Peyer's patch (tissue), 4 donors: ENCODE data around the gene C1orf116. TPM values are rescaled to one million over a fixed set of nuclear protein-coding genes. Genes with fewer than 3 reads are reported as not detected.

Source experiments
- DNase-seq, 3 donors: peaks; one replicate each; pipeline ENCODE4 v3.0.0-alpha.2; 2017 to 2019
- H3K27ac ChIP-seq, 4 donors: fragments of 200-600 bp; sonication (generic); one replicate each; pipeline ENCODE4 v1.5.1; 2016 to 2019
- H3K27me3 ChIP-seq, 2 donors: fragments of 200-600 bp; sonication (generic); one replicate each; pipeline ENCODE4 v1.5.1; 2019
- H3K36me3 ChIP-seq, 3 donors: fragments of 200-600 bp; sonication (generic); one replicate each; pipeline ENCODE4 v1.5.1; 2016 to 2019
- H3K4me1 ChIP-seq, 4 donors: fragments of 200-600 bp; sonication (generic); one replicate each; pipeline ENCODE4 v1.5.1; 2016 to 2019
- H3K4me3 ChIP-seq, 4 donors: fragments of 200-600 bp; sonication (generic); 1 replicate in 3 of 4; 2 replicates in 1 of 4; pipeline ENCODE4 v1.5.1; 2016 to 2019; ENCODE audit warnings: mild to moderate bottlenecking in 1 of 4
- H3K9me3 ChIP-seq, 4 donors: fragments of 200-600 bp; sonication (generic); one replicate each; pipeline ENCODE4 v1.5.1; 2016 to 2019; ENCODE audit warnings: mild to moderate bottlenecking in 1 of 4
- POLR2A ChIP-seq, 2 donors: fragments of 450-650 bp; IDR thresholded peaks; one replicate each; pipeline ENCODE4 v1.5.1; 2017; ENCODE audit warnings: antibody characterized with exemption in 2 of 2, mild to moderate bottlenecking in 2 of 2, moderate library complexity in 2 of 2
- total RNA-seq, 4 donors: library from RNA; depleted of rRNA; stranded (reverse); fragments of >200 nt; gene quantifications; one replicate each; pipeline ENCODE4 v1.1.0, GENCODE V29; 2016
- TF ChIP-seq, protein P1 (sequence below), 6 experiments: fragments of 450-650 bp in 4 of 6; fragments of 200-600 bp in 2 of 6; sonication (generic) in 1 of 6; IDR thresholded peaks; one replicate each; pipeline ENCODE4 v1.5.1; 2017 to 2019; ENCODE audit warnings: antibody characterized with exemption in 6 of 6, mild to moderate bottlenecking in 3 of 6, moderate library complexity in 1 of 6

Gene C1orf116
- total RNA-seq, 4 donors from 2014 or later = 4.1 to 72.3 (median 56.7) TPM

DNA sequence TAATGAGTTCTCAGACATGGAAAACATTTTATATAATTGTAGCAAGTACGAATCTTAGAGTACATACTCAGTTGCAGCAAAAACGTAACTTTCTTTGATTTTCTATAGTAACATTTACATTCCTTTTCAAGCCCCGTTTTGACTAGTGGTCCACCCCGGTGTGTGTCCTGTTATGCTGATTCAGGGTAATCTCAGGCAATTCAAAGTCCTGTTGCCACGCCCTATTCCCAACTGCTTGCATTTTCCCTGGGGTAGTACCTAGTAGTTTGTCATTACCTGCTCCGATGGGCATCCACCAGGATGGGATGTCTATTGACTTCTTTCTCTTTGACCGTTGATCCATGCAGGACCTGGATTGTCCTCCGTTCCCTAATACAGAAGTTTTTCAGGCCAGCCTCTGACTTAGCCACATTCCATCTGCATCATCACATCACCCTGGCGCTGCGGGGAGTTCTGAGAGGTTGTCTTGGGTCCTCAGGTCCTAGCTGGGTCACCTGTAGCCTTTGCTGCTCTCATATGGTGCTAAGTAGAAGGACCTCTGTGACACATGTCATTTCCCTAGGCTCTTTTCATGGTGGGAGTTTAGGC, 47.3 kb downstream of the C1orf116 start:
- H3K4me1 ChIP-seq = no peaks in the 10 kb centered on the region
- no peaks in the 10 kb centered on the region for H3K36me3 ChIP-seq
- H3K9me3 ChIP-seq = no peaks in the 10 kb centered on the region
- H3K27ac ChIP-seq = no peak overlapping the region
- DNase-seq = no peak
- TF ChIP-seq POLR2A (IDR thresholded peaks at IDR 0.05) = no peak
- TF ChIP-seq, protein P1, sequence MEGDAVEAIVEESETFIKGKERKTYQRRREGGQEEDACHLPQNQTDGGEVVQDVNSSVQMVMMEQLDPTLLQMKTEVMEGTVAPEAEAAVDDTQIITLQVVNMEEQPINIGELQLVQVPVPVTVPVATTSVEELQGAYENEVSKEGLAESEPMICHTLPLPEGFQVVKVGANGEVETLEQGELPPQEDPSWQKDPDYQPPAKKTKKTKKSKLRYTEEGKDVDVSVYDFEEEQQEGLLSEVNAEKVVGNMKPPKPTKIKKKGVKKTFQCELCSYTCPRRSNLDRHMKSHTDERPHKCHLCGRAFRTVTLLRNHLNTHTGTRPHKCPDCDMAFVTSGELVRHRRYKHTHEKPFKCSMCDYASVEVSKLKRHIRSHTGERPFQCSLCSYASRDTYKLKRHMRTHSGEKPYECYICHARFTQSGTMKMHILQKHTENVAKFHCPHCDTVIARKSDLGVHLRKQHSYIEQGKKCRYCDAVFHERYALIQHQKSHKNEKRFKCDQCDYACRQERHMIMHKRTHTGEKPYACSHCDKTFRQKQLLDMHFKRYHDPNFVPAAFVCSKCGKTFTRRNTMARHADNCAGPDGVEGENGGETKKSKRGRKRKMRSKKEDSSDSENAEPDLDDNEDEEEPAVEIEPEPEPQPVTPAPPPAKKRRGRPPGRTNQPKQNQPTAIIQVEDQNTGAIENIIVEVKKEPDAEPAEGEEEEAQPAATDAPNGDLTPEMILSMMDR (IDR thresholded peaks at IDR 0.05) = no peak
- no peaks in the 10 kb centered on the region for H3K27me3 ChIP-seq
- no peak overlapping the region for H3K4me3 ChIP-seq

DNA sequence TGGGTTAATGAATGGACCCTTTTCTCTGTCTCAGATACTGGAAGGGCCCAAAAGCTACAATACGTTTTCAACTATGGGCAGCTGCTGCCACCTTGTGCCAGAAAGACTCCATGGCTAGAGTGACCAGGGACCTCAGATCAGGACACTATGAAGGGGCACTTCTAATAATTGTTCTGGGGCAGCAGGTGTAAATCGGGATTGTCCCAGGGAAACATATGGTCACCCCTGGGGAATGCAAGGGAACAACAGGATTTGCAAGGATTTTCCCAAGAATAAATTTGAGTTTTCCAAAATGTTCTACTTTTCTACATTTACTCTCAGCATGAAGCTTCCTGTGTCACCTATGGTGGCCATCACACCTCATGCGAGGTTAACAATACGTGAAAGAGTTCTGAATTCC, 50.3 kb downstream of the C1orf116 start:
- Histone ChIP-seq H3K27me3 (no peaks in the 10 kb centered on the region), H3K4me1 (no peaks in the 10 kb centered on the region), H3K4me3 (no peak overlapping the region), H3K9me3 (no peaks in the 10 kb centered on the region), H3K36me3 (no peaks in the 10 kb centered on the region), H3K27ac (no peak overlapping the region)
- TF ChIP-seq, protein P1 (IDR thresholded peaks at IDR 0.05) = peak in 5 of 6 experiments; percentile 41 to 87 (median 86)
- no peak for TF ChIP-seq POLR2A (IDR thresholded peaks at IDR 0.05)
- peak in 2 of 3 donors; percentile 52 to 90 for DNase-seq

DNA sequence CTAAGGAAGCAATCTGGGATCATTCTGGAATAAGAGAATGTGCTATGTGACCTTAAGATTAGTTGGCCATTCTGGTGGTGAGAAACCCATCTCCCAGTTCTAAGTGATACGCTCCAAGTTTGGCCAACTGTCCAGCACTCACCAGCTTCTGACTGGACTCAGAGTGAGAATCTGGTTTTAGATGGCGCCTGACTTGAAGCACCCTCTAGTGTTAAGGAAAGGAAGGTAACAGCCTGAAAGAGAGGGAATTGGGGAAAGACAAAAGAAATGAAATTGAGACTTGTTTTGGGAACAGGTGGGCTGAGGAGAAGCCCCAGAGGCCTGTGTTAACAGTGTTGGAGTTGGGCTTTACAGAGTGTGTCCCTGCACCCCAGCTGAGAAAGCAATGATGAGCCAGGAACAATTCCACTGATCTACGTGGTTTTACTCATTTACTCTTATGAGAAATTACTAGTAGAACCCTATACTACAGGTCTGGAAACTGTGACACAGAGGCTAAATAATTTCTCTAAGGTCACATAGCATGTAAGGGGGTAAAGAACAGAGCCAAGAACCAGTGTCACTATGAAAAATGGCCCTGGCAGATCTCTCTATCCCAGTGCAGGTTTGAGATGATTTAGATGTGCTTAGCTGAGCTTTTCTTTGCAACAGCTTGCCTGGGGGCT, 53.0 kb downstream of the C1orf116 start:
- no peak for DNase-seq
- no peaks in the 10 kb centered on the region for H3K36me3 ChIP-seq

DNA sequence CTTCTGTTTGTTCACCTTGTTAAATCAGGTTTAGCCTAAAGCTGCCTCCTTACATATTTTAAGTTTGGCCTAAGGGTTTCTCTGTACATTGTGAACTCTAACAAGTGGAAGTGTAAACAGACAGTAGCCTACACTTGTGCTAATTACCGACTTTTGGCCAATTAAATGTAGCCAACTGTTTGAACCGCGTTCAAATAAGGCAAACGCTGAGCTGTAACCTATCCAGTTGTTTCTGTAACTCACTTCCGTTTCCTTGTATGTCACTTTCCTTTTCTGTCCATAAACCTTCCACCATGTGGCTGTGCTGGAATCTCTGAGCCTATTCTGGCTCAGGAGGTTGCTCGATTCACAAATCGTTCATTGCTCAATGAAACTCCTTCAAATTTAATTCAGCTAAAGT, 54.3 kb downstream of the C1orf116 start:
- Histone ChIP-seq H3K9me3 (no peaks in the 10 kb centered on the region), H3K4me1 (peaks cover 0 to 14% (median 0%) of the 10 kb centered on the region in 4 donors), H3K27me3 (no peaks in the 10 kb centered on the region), H3K4me3 (no peak overlapping the region), H3K27ac (no peak overlapping the region), H3K36me3 (no peaks in the 10 kb centered on the region)
- no peak for TF ChIP-seq POLR2A (IDR thresholded peaks at IDR 0.05)
- TF ChIP-seq, protein P1 (IDR thresholded peaks at IDR 0.05) = peak in 1 of 6 experiments; percentile 4
- DNase-seq = no peak

More for the DNA sequence above, 53.0 kb downstream of the C1orf116 start:
- Histone ChIP-seq H3K27ac (no peak overlapping the region), H3K9me3 (no peaks in the 10 kb centered on the region), H3K4me1 (peaks cover 0 to 3% (median 0%) of the 10 kb centered on the region in 4 donors), H3K27me3 (no peaks in the 10 kb centered on the region), H3K4me3 (no peak overlapping the region)
- TF ChIP-seq, protein P1 (IDR thresholded peaks at IDR 0.05) = peak in 5 of 6 experiments; percentile 7 to 79 (median 74)
- TF ChIP-seq POLR2A (IDR thresholded peaks at IDR 0.05) = no peak

DNA sequence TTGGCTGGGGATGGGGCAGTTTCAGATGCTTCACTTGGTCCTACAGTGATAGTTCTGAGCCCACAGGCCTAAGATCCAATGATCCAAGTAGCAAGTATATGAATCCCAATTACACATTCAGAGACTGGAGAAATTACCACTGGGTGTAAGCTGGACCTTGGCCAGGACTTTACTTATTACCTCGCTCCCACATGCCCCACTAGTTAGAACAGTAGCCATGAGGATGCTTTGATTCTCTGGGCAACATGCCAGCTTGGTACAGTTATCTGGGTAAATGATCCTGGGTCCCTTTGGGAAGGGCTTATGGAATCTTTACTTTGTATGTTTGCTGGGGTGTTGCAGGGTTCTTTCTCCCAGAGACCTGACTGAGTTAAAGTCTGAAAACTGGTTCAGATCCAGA, 57.2 kb downstream of the C1orf116 start:
- Histone ChIP-seq H3K4me1 (peaks cover 0 to 39% (median 2%) of the 10 kb centered on the region in 4 donors), H3K27ac (no peak overlapping the region), H3K27me3 (no peaks in the 10 kb centered on the region), H3K9me3 (no peaks in the 10 kb centered on the region), H3K4me3 (no peak overlapping the region), H3K36me3 (no peaks in the 10 kb centered on the region)
- TF ChIP-seq POLR2A (IDR thresholded peaks at IDR 0.05) = no peak
- TF ChIP-seq, protein P1 (IDR thresholded peaks at IDR 0.05) = no peak
- DNase-seq = peak in 1 of 3 donors; percentile 74
